HepG2 (cell line): ENCODE results near the gene KLHDC2. TPM values are rescaled to one million over a fixed set of nuclear protein-coding genes. Genes with fewer than 3 reads are reported as not detected.

ENCODE experiments used
- ASH2L ChIP-seq: fragments of 300-600, 200-600 bp; sonication (generic); IDR thresholded peaks from 2 replicates; pipeline ENCODE4 v1.7.0; 2017; ENCODE audit warnings: low read depth, mild to moderate bottlenecking, moderate library complexity, mixed read lengths, low read length; ENCODE audit not compliant: insufficient read length
- EZH2 ChIP-seq: conservative IDR thresholded peaks from 2 replicates; pipeline ENCODE4 v1.6.1; 2012; ENCODE audit warnings: mild to moderate bottlenecking, low read depth, low read length, moderate library complexity
- GLI4 ChIP-seq: sonication (generic); formaldehyde crosslinking; IDR thresholded peaks from 2 replicates; pipeline ENCODE4 v1.5.1; 2020; ENCODE audit warnings: missing genetic modification reagents, mild to moderate bottlenecking, moderate library complexity, borderline replicate concordance
- HMGA1 ChIP-seq: sonication (generic); formaldehyde crosslinking; conservative IDR thresholded peaks from 2 replicates; pipeline ENCODE4 v1.4.0; 2020; ENCODE audit warnings: missing genetic modification reagents
- HNRNPLL ChIP-seq: fragments of 200-400 bp; formaldehyde crosslinking; IDR thresholded peaks from 2 replicates; pipeline ENCODE4 v1.6.1; 2017; ENCODE audit warnings: mild to moderate bottlenecking, low read depth, low read length; ENCODE audit not compliant: poor library complexity, severe bottlenecking
- HOXA3 ChIP-seq: sonication (generic); formaldehyde crosslinking; IDR thresholded peaks from 2 replicates; pipeline ENCODE4 v1.5.0; 2020; ENCODE audit warnings: missing genetic modification reagents
- NCOA2 ChIP-seq: sonication (generic); formaldehyde crosslinking; IDR thresholded peaks from 2 replicates; pipeline ENCODE4 v1.8.0; 2022; ENCODE audit warnings: inconsistent platforms
- ZFP36L2 ChIP-seq: sonication (generic); formaldehyde crosslinking; IDR thresholded peaks from 2 replicates; pipeline ENCODE4 v1.4.0; 2020; ENCODE audit warnings: missing genetic modification reagents
- ZKSCAN8 ChIP-seq: IDR thresholded peaks from 2 replicates; pipeline ENCODE4 v1.6.1; 2016; ENCODE audit warnings: borderline replicate concordance, missing genetic modification reagents, missing compliant biosample characterization
- ZNF501 ChIP-seq: sonication (generic); formaldehyde crosslinking; IDR thresholded peaks from 2 replicates; pipeline ENCODE4 v1.5.1; 2020; ENCODE audit warnings: mild to moderate bottlenecking, moderate library complexity, missing genetic modification reagents
- ZNF577 ChIP-seq: sonication (generic); formaldehyde crosslinking; IDR thresholded peaks from 2 replicates; pipeline ENCODE4 v1.4.0; 2020; ENCODE audit warnings: mild to moderate bottlenecking, low read depth, missing genetic modification reagents, borderline replicate concordance
- ZNF703 ChIP-seq: sonication (generic); formaldehyde crosslinking; IDR thresholded peaks from 2 replicates; pipeline ENCODE4 v1.5.1; 2020; ENCODE audit warnings: missing genetic modification reagents, mild to moderate bottlenecking, moderate library complexity, borderline replicate concordance
- ZNF768 ChIP-seq: sonication (generic); formaldehyde crosslinking; IDR thresholded peaks from 2 replicates; pipeline ENCODE4 v1.4.0; 2020; ENCODE audit warnings: missing genetic modification reagents
- ZSCAN20 ChIP-seq: sonication (generic); formaldehyde crosslinking; IDR thresholded peaks from 2 replicates; pipeline ENCODE4 v1.4.0; 2020; ENCODE audit warnings: missing genetic modification reagents, mild to moderate bottlenecking, borderline replicate concordance
- polyA plus RNA-seq, 8 experiments: library from polyadenylated mRNA; depleted of rRNA in 3 of 8; stranded (reverse) in 7 of 8; unstranded in 1 of 8; fragments of >200 nt; fragmentation: Illumina TruSeq in 4 of 8; extraction: Trizol in 4 of 8; gene quantifications; 2 replicates each; pipeline versions ENCODE4 v1.2.1 to v1.2.3, GENCODE V29; 2011 to 2016; ENCODE audit warnings: low read depth in 4 of 8, missing spikeins in 1 of 8, mixed read lengths in 1 of 8; ENCODE audit not compliant: insufficient read depth in 1 of 8
- total RNA-seq, 5 experiments: library from RNA; depleted of rRNA; stranded (reverse); fragments of >200 nt; fragmentation: Illumina TruSeq; extraction: Trizol; gene quantifications; 2 replicates each; pipeline ENCODE4 v1.2.3, GENCODE V29; 2016; ENCODE audit warnings: low read depth in 1 of 5
- TF ChIP-seq, protein P1 (sequence below): sonication (generic); formaldehyde crosslinking; IDR thresholded peaks from 2 replicates; pipeline ENCODE4 v1.5.0; 2020; ENCODE audit warnings: missing genetic modification reagents
- TF ChIP-seq, protein P2 (sequence below), 2 experiments: sonication (generic) in 1 of 2; formaldehyde crosslinking in 1 of 2; IDR thresholded peaks; 2 replicates each; pipeline versions ENCODE4 v1.5.1 to v1.6.1; 2011 to 2020; ENCODE audit warnings: borderline replicate concordance in 1 of 2, low read depth in 1 of 2, low read length in 1 of 2, mild to moderate bottlenecking in 1 of 2, missing genetic modification reagents in 1 of 2, moderate library complexity in 1 of 2
- TF ChIP-seq, protein P3 (sequence below): sonication (generic); formaldehyde crosslinking; IDR thresholded peaks from 2 replicates; pipeline ENCODE4 v1.9.0; 2021; ENCODE audit warnings: missing genetic modification reagents, borderline replicate concordance
- TF ChIP-seq, protein P4 (sequence below): sonication (generic); formaldehyde crosslinking; IDR thresholded peaks from 2 replicates; pipeline ENCODE4 v1.5.1; 2020; ENCODE audit warnings: mild to moderate bottlenecking, moderate library complexity, missing genetic modification reagents

The KLHDC2 gene
- total and polyA plus RNA-seq, 2 of the 13 experiments (the other 11 are each of a cell fraction or from before 2014, with no cell fraction given) = 95.5 to 170 TPM

DNA sequence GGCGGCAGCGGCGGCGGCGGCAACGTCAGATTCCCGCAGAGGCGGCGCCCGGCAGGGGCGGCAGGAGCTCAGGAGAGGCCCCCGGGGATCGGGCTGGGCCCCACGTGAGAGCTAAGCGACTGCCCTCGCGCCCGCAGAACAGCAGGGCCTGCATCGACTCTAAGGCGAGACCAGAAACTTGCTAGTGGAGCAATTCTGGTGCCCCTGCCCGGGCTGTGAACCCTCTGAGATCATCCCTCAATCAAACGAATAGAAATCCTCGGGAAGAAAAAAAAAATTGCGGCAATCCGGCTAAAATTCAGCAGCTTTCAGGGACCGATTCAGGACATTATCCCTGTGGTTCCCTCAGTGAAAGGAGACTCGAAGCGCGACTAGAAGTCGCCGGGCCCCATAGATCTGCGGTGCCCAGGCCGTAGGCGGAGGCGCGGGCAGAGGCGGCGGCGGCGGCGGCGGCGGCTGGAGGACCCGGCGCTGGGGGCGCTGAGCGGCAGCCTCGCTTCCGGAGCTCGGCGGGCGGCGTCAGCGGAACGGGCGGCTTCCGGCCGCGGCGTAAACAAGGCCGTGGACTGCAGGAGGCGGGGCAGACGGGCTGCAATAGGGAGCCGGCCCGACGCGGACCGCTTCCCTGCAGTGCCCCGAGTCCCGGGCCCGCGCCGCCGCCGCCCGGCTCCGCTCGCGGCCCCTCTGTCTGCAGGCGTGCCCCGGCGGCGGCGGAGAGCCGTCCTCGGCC is at the start of gene KLHDC2 (continued):
- no peak for TF ChIP-seq ZNF768
- TF ChIP-seq, protein P1, sequence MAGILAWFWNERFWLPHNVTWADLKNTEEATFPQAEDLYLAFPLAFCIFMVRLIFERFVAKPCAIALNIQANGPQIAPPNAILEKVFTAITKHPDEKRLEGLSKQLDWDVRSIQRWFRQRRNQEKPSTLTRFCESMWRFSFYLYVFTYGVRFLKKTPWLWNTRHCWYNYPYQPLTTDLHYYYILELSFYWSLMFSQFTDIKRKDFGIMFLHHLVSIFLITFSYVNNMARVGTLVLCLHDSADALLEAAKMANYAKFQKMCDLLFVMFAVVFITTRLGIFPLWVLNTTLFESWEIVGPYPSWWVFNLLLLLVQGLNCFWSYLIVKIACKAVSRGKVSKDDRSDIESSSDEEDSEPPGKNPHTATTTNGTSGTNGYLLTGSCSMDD (CRISPR knock-in tag) = no peak
- no peak for TF ChIP-seq EZH2
- 0 out of 2 replicates have a peak, but pooled peaks have one; percentile 64 for TF ChIP-seq ZNF703
- TF ChIP-seq, protein P2, sequence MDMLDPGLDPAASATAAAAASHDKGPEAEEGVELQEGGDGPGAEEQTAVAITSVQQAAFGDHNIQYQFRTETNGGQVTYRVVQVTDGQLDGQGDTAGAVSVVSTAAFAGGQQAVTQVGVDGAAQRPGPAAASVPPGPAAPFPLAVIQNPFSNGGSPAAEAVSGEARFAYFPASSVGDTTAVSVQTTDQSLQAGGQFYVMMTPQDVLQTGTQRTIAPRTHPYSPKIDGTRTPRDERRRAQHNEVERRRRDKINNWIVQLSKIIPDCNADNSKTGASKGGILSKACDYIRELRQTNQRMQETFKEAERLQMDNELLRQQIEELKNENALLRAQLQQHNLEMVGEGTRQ (IDR thresholded peaks at IDR 0.05; ENCODE audit: low read depth, low read length) = no peak
- TF ChIP-seq, protein P2 (CRISPR knock-in tag; IDR thresholded peaks at IDR 0.05; ENCODE audit: borderline replicate concordance) = peak; percentile 42; the same call in 1 of the 2 replicates
- TF ChIP-seq HMGA1 (CRISPR knock-in tag) = no peak
- no peak for TF ChIP-seq ZSCAN20 (CRISPR knock-in tag)
- TF ChIP-seq, protein P3, sequence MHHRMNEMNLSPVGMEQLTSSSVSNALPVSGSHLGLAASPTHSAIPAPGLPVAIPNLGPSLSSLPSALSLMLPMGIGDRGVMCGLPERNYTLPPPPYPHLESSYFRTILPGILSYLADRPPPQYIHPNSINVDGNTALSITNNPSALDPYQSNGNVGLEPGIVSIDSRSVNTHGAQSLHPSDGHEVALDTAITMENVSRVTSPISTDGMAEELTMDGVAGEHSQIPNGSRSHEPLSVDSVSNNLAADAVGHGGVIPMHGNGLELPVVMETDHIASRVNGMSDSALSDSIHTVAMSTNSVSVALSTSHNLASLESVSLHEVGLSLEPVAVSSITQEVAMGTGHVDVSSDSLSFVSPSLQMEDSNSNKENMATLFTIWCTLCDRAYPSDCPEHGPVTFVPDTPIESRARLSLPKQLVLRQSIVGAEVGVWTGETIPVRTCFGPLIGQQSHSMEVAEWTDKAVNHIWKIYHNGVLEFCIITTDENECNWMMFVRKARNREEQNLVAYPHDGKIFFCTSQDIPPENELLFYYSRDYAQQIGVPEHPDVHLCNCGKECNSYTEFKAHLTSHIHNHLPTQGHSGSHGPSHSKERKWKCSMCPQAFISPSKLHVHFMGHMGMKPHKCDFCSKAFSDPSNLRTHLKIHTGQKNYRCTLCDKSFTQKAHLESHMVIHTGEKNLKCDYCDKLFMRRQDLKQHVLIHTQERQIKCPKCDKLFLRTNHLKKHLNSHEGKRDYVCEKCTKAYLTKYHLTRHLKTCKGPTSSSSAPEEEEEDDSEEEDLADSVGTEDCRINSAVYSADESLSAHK (CRISPR knock-in tag) = no peak
- TF ChIP-seq, protein P4, sequence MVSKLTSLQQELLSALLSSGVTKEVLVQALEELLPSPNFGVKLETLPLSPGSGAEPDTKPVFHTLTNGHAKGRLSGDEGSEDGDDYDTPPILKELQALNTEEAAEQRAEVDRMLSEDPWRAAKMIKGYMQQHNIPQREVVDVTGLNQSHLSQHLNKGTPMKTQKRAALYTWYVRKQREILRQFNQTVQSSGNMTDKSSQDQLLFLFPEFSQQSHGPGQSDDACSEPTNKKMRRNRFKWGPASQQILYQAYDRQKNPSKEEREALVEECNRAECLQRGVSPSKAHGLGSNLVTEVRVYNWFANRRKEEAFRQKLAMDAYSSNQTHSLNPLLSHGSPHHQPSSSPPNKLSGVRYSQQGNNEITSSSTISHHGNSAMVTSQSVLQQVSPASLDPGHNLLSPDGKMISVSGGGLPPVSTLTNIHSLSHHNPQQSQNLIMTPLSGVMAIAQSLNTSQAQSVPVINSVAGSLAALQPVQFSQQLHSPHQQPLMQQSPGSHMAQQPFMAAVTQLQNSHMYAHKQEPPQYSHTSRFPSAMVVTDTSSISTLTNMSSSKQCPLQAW (CRISPR knock-in tag) = no peak
- peak; percentile 93; the same call in 1 of the 2 replicates for TF ChIP-seq HOXA3 (CRISPR knock-in tag)
- no peak; the same call in 1 of the 2 replicates for TF ChIP-seq NCOA2 (CRISPR knock-in tag)
- TF ChIP-seq ZFP36L2 = no peak
- TF ChIP-seq HNRNPLL = peak; percentile 85
- no peak for TF ChIP-seq ZNF577 (CRISPR knock-in tag)
- TF ChIP-seq GLI4 = no peak
- 0 out of 2 replicates have a peak, but pooled peaks have one; percentile 28 for TF ChIP-seq ZKSCAN8 (CRISPR knock-in tag)
- peak; percentile 91 for TF ChIP-seq ASH2L
- peak; percentile 69; the same call in 1 of the 2 replicates for TF ChIP-seq ZNF501 (CRISPR knock-in tag)
